ENCODE results near the gene ITPRIPL2.
A peak's percentile ranks its signal among the peaks of the same experiment; 100 is the strongest.

ITPRIPL2 gene

DNA sequence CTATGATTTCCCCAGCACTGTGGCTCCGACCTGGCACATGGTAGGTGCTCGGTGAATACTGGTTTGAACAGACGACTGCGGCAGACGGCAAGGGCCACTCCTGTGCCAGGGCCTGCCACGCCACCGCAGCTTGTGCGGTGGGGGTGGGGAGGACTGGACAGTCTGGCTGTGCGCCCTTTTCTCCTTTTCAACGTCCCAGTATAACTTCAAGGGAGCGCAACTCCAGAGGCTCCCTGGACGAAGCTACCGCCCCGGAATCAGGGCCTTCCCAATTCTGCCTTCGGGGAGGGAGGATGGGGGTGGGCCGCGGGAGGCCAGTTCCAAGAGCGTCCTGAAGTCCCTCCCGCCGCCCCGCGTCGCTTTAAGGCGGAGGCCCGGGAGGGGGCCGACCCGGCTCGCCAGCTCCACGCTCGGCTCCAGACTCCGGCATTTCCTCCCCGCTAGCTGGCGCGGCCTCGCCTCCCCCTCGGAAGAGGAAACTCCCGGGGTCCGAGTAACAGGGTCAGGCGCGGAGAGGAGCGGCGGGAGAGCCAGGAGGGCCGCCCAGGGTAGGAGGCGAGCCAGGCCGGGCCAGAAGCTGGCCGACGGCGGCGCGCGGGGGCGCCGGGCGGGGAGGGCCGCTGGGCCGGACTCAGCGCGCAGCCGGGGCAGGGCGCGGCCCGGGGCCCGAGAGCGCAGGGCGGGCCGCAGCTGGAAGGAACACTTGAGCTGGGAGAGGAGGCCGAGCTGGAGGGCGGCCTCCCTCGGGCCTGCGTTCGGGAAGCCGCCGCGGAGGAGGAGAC is at the start of gene ITPRIPL2:
ITPRIPL2 (plus strand) TSS at position 388 of the 782 bp plus-strand sequence. CDS start 498 bp downstream, outside the sequence.
- H3K27ac ChIP-seq, result peak within 1 kb of the TSS; percentile 96 to 97
- no peak for TF ChIP-seq CTCF (IDR thresholded peaks at IDR 0.05)
- peak within 1 kb of the TSS; percentile 86 for H3K4me3 ChIP-seq
- peak; percentile 95 for DNase-seq (ENCODE audit: low spot score)

DNA sequence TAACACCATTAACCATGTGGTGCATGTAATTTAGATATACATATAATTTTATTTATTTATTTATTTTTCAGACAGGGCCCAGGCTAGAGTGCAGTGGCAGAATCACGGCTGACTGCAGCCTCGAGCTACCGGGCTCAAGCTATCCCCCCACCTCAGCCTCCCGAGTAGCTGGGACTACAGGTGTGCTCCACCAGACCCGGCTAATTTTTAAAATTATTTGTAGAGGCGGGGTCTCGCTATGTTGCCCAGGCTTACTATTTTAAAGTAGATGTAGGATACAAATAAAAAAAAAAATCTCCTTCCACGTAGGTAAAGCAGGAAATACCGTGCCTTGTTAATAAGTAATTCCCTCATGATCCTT is 46.8 kb upstream of the ITPRIPL2 start:
- Histone ChIP-seq H3K4me3 (peak overlapping the region; percentile 77), H3K27ac (peak overlapping the region; percentile 93 to 96)
- DNase-seq (ENCODE audit: low spot score), result no peak
- no peak for TF ChIP-seq CTCF (IDR thresholded peaks at IDR 0.05)

DNA sequence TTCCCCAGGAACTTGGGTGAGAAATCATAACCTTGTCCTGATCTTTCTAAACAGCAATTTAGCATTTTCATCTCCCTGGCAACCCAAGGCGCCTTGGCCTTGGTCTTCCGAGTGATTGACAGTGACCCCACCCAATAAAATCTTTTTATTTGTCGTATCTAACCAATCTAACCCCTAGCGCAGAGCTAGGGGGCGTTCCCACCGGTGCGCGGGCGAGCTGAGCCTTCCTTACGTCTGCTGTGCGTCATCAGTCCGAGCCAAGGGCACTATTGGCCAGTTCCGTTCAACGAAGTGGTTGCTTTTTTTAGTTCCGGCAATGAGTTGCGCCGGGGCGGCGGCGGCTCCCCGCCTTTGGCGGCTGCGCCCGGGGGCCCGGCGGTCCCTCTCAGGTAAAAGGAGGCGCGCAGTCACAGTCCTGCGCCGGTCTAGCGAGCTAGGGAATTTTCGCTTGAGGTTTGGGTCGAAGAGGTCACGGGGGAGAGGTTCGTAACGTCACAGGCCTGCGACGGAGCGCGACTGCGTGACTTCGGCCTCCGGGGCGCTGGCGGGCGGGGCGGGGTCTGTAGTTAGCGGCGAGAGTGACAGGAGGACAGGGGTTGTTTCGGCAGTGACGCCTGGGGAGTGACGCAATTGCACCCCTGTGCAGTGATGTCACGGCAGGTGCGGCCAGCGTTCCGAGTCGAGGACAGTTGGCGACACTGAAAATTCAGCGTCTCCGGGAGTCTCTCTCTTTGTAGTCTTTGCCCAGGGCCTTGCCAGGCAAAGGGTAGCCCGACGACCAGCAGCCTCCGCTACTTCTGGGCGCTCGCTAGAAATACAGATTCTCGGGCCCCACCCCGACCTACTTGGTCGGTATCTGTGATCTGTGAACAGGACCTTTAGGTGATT is 46.2 kb upstream of the ITPRIPL2 start, which contains the start of gene COQ7:
COQ7 (plus strand) TSS at position 266 of the 888 bp plus-strand sequence; CDS start at position 317, 51 bp downstream.
- peak; percentile 99 for DNase-seq (ENCODE audit: low spot score)
- peak within 1 kb of the TSS; percentile 93 to 96 for H3K27ac ChIP-seq
- H3K4me3 ChIP-seq, result peak within 1 kb of the TSS; percentile 77
- no peak for TF ChIP-seq CTCF (IDR thresholded peaks at IDR 0.05)

DNA sequence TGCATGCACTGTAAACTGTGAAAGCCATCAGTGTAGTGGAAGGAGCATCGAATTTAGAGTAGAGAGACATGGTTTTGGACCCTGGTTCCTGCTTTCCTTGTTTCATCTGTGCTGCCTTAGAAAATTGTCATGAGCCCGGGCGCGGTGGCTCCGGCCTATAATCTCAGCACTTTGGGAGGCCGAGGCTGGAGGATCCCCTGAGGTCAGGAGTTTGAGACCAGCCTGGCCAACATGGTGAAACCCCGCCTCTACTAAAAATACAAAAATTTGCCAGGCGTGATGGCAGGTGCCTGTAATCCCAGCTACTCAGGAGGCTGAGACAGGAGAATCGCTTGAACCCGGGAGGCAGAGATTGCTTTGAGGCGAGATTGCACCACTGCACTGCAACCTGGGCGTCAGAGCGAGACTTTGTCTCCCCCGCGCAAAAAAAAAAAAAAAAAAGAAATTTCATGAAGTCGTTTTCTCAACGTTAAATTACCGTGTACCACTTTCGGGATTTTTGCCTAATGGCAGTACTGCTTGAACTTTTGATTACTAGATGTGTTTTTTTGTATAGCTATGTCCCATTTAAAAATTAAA is 45.4 kb upstream of the ITPRIPL2 start:
- peak overlapping the region; percentile 77 for H3K4me3 ChIP-seq
- no peak for DNase-seq (ENCODE audit: low spot score)
- peak overlapping the region; percentile 93 to 96 for H3K27ac ChIP-seq
- TF ChIP-seq CTCF (IDR thresholded peaks at IDR 0.05), result no peak

- no peak overlapping the region for H3K4me3 ChIP-seq
- TF ChIP-seq CTCF (IDR thresholded peaks at IDR 0.05), result peak; percentile 36
- no peak overlapping the region for H3K27ac ChIP-seq
- DNase-seq (ENCODE audit: low spot score), result no peak
Observed at GRCh38 chr16:19071811-19072777, 41.7 kb upstream of the ITPRIPL2 start.

- no peak overlapping the region for H3K27ac ChIP-seq
- no peak for TF ChIP-seq CTCF (IDR thresholded peaks at IDR 0.05)
- DNase-seq (ENCODE audit: low spot score), result no peak
- H3K4me3 ChIP-seq, result no peak overlapping the region
Observed at GRCh38 chr16:19073344-19073743, 40.4 kb upstream of the ITPRIPL2 start.

Measured in coronary artery (tissue), 2 donors.